HG03135 (cell line): ENCODE measurements around the gene CALY.
"Not testable (repeated sequence)": the region's sequence is repeated elsewhere in the genome, so short reads cannot be mapped to it uniquely, and the experiment has no call there.

Experiments
- ATAC-seq: cut with Tn5 transposase; IDR thresholded peaks from one replicate; pipeline ENCODE4 v1.9.1; 2021; ENCODE audit warnings: mild to moderate bottlenecking, moderate library complexity; ENCODE audit not compliant: unreplicated experiment

CALY gene

GRCh38 chr10:133332936-133333699 lies 3.6 kb downstream of the CALY start:
- ATAC-seq, result no peak

GRCh38 chr10:133329491-133330202 lies 7.0 kb downstream of the CALY start:
- ATAC-seq, result peak; percentile 67

- no peak for ATAC-seq
Observed at GRCh38 chr10:133328358-133329343, 8.0 kb downstream of the CALY start.

- ATAC-seq, result no peak
Observed at GRCh38 chr10:133327651-133328357, 8.9 kb downstream of the CALY start.

GRCh38 chr10:133326745-133327650 lies 9.7 kb downstream of the CALY start:
- no peak for ATAC-seq

GRCh38 chr10:133326223-133326551 lies 10.5 kb downstream of the CALY start:
- no peak for ATAC-seq

GRCh38 chr10:133325440-133326222 lies 11.1 kb downstream of the CALY start:
- no peak for ATAC-seq

GRCh38 chr10:133324857-133325260 lies 11.8 kb downstream of the CALY start:
- no peak for ATAC-seq

GRCh38 chr10:133324198-133324792 lies 12.4 kb downstream of the CALY start:
- ATAC-seq, result peak; percentile 56

- not testable (repeated sequence) for ATAC-seq
Observed at GRCh38 chr10:133322064-133322709, 14.5 kb downstream of the CALY start.

GRCh38 chr10:133320852-133321422 lies 15.8 kb downstream of the CALY start:
- ATAC-seq, result not testable (repeated sequence)

- peak; percentile 89 for ATAC-seq
Observed at GRCh38 chr10:133318494-133319127, 18.1 kb downstream of the CALY start.

GRCh38 chr10:133316732-133317131 lies 20.0 kb downstream of the CALY start:
- no peak for ATAC-seq

- ATAC-seq, result no peak
Observed at GRCh38 chr10:133316266-133316665, 20.4 kb downstream of the CALY start.

- no peak for ATAC-seq
Observed at GRCh38 chr10:133315847-133316246, 20.8 kb downstream of the CALY start.

GRCh38 chr10:133314911-133315310 lies 21.8 kb downstream of the CALY start:
- no peak for ATAC-seq

GRCh38 chr10:133313192-133313591 lies 23.5 kb downstream of the CALY start:
- ATAC-seq, result no peak
